ENCODE measurements around the gene MAGI1.

The MAGI1 gene

GRCh38 chr3:65961733-65962132 is 77.0 kb downstream of the MAGI1 start:
- no peak overlapping the region for H3K4me2 ChIP-seq (ENCODE audit: low read depth, low read length, poor library complexity, severe bottlenecking)

GRCh38 chr3:65961128-65961527 is 77.6 kb downstream of the MAGI1 start:
- Histone ChIP-seq H4K20me1 (ENCODE audit: insufficient read depth, low read length, poor library complexity, severe bottlenecking) (no peaks in the 10 kb centered on the region), H3F3A (ENCODE audit: low read depth) (no peaks in the 10 kb centered on the region), H3K9ac (ENCODE audit: low read depth, low read length, poor library complexity, severe bottlenecking) (no peak overlapping the region), H3K4me1 (ENCODE audit: insufficient read depth, low read length, poor library complexity, severe bottlenecking) (peaks cover 19% of the 10 kb centered on the region), H3K79me2 (ENCODE audit: insufficient read depth, low read length) (no peaks in the 10 kb centered on the region), H3K36me3 (ENCODE audit: insufficient read depth, low read length) (no peaks in the 10 kb centered on the region), H3K27me3 (ENCODE audit: insufficient read depth, low read length, poor library complexity, severe bottlenecking) (no peaks in the 10 kb centered on the region), H3K4me3 (ENCODE audit: low read length, poor library complexity, severe bottlenecking) (no peak overlapping the region), H3K9me3 (ENCODE audit: insufficient read depth, low read depth, low read length) (no peaks in the 10 kb centered on the region), H2AFZ (ENCODE audit: low read length) (no peak overlapping the region), H3K9me2 (replicated peaks; ENCODE audit: low read depth, low read length) (no peaks in the 10 kb centered on the region), H3K4me2 (ENCODE audit: low read depth, low read length, poor library complexity, severe bottlenecking) (no peak overlapping the region)
- no peak for TF ChIP-seq CTCF (conservative IDR thresholded peaks at IDR 0.05; ENCODE audit: low read length)
- no peak for TF ChIP-seq EZH2phosphoT487 (IDR thresholded peaks at IDR 0.05; ENCODE audit: borderline replicate concordance)

More at GRCh38 chr3:65961733-65962132, 77.0 kb downstream of the MAGI1 start:
- Histone ChIP-seq H3F3A (ENCODE audit: low read depth) (no peaks in the 10 kb centered on the region), H3K4me3 (ENCODE audit: low read length, poor library complexity, severe bottlenecking) (no peak overlapping the region), H3K9me3 (ENCODE audit: insufficient read depth, low read depth, low read length) (no peaks in the 10 kb centered on the region), H3K9me2 (replicated peaks; ENCODE audit: low read depth, low read length) (no peaks in the 10 kb centered on the region), H3K36me3 (ENCODE audit: insufficient read depth, low read length) (no peaks in the 10 kb centered on the region), H3K79me2 (ENCODE audit: insufficient read depth, low read length) (no peaks in the 10 kb centered on the region), H3K4me1 (ENCODE audit: insufficient read depth, low read length, poor library complexity, severe bottlenecking) (peaks cover 19% of the 10 kb centered on the region), H4K20me1 (ENCODE audit: insufficient read depth, low read length, poor library complexity, severe bottlenecking) (no peaks in the 10 kb centered on the region), H2AFZ (ENCODE audit: low read length) (no peak overlapping the region), H3K27me3 (ENCODE audit: insufficient read depth, low read length, poor library complexity, severe bottlenecking) (no peaks in the 10 kb centered on the region), H3K9ac (ENCODE audit: low read depth, low read length, poor library complexity, severe bottlenecking) (no peak overlapping the region)
- TF ChIP-seq EZH2phosphoT487 (IDR thresholded peaks at IDR 0.05; ENCODE audit: borderline replicate concordance) (no peak), CTCF (conservative IDR thresholded peaks at IDR 0.05; ENCODE audit: low read length) (no peak)

- Histone ChIP-seq H2AFZ (ENCODE audit: low read length) (no peak overlapping the region), H3K9me3 (ENCODE audit: insufficient read depth, low read depth, low read length) (no peaks in the 10 kb centered on the region), H3K27me3 (ENCODE audit: insufficient read depth, low read length, poor library complexity, severe bottlenecking) (no peaks in the 10 kb centered on the region), H3K36me3 (ENCODE audit: insufficient read depth, low read length) (no peaks in the 10 kb centered on the region), H3K9me2 (replicated peaks; ENCODE audit: low read depth, low read length) (no peaks in the 10 kb centered on the region), H3K79me2 (ENCODE audit: insufficient read depth, low read length) (no peaks in the 10 kb centered on the region), H3K4me1 (ENCODE audit: insufficient read depth, low read length, poor library complexity, severe bottlenecking) (peaks cover 19% of the 10 kb centered on the region), H3F3A (ENCODE audit: low read depth) (no peaks in the 10 kb centered on the region), H3K4me3 (ENCODE audit: low read length, poor library complexity, severe bottlenecking) (no peak overlapping the region), H4K20me1 (ENCODE audit: insufficient read depth, low read length, poor library complexity, severe bottlenecking) (no peaks in the 10 kb centered on the region), H3K9ac (ENCODE audit: low read depth, low read length, poor library complexity, severe bottlenecking) (no peak overlapping the region), H3K4me2 (ENCODE audit: low read depth, low read length, poor library complexity, severe bottlenecking) (no peak overlapping the region)
- TF ChIP-seq EZH2phosphoT487 (IDR thresholded peaks at IDR 0.05; ENCODE audit: borderline replicate concordance) (no peak), CTCF (conservative IDR thresholded peaks at IDR 0.05; ENCODE audit: low read length) (no peak)
Observed at GRCh38 chr3:65960087-65960486, 78.6 kb downstream of the MAGI1 start.

Measured in Loucy (cell line).